PC-3 (cell line): Measurements from ENCODE around the gene KRTDAP. TPM values are rescaled to one million over a fixed set of nuclear protein-coding genes. Genes with fewer than 3 reads are reported as not detected.
A peak's percentile ranks its signal among the peaks of the same experiment; 100 is the strongest.

Experiments
- ATAC-seq: fragments of 200-7000 bp; cut with Tn5 transposase; 2 replicates; pipeline ENCODE4 v1.9.1; 2020; ENCODE audit warnings: mild to moderate bottlenecking, moderate library complexity
- Bru-seq: library from RNA; stranded (reverse); fragments of 400-500 nt; gene quantifications from one replicate; lab custom pipeline; 2021; lab: Mats Ljungman, UMichigan
- BruChase-seq, 2 experiments: library from RNA; stranded (reverse); fragments of 400-500 nt; gene quantifications; one replicate each; lab custom pipeline; 2021; lab: Mats Ljungman, UMichigan
- BruUV-seq: library from RNA; stranded (reverse); fragments of 400-500 nt; replicated peaks from 2 replicates; lab custom pipeline; 2021; lab: Mats Ljungman, UMichigan
- CTCF ChIA-PET: fragments of 300-600 bp; sonication (Branson Sonifier 250); formaldehyde crosslinking; loops from one replicate; lab custom pipeline; 2022; ENCODE audit warnings: antibody characterized with exemption; lab: Charles Lee
- POLR2A ChIA-PET: fragments of 300-600 bp; sonication (Branson Sonifier 250); formaldehyde crosslinking; loops from one replicate; lab custom pipeline; 2022; ENCODE audit warnings: antibody characterized with exemption; ENCODE audit not compliant: unreplicated experiment; lab: Charles Lee
- DNase-seq: peaks from one replicate; pipeline ENCODE4 v3.0.0-alpha.2; 2015
- H2AFZ ChIP-seq: fragments of 300-600 bp; sonication (generic); 2 replicates; pipeline ENCODE4 v1.6.0; 2016; ENCODE audit warnings: antibody characterized with exemption, low read length
- H3F3A ChIP-seq: fragments of 300-600 bp; sonication (generic); one replicate; pipeline ENCODE4 v1.6.0; 2017; ENCODE audit warnings: antibody characterized with exemption, low read length, control low read depth, mild to moderate bottlenecking; ENCODE audit not compliant: unreplicated experiment
- H3K27ac ChIP-seq: fragments of 300-600 bp; sonication (generic); 2 replicates; pipeline ENCODE4 v1.5.1; 2016; ENCODE audit warnings: mild to moderate bottlenecking, low read length
- H3K27me3 ChIP-seq: fragments of 300-600 bp; sonication (generic); 2 replicates; pipeline ENCODE4 v1.6.1; 2016; ENCODE audit warnings: low read length, mixed read lengths
- H3K36me3 ChIP-seq: fragments of 300-600 bp; sonication (generic); 2 replicates; pipeline ENCODE4 v1.6.1; 2016; ENCODE audit warnings: low read depth, mixed run types, low read length, mixed read lengths
- H3K4me1 ChIP-seq: fragments of 300-600 bp; sonication (generic); 2 replicates; pipeline ENCODE4 v1.5.1; 2016; ENCODE audit warnings: low read length; ENCODE audit not compliant: insufficient read depth
- H3K4me2 ChIP-seq: fragments of 300-600 bp; sonication (generic); 2 replicates; pipeline ENCODE4 v1.6.0; 2016; ENCODE audit warnings: low read length
- H3K4me3 ChIP-seq: fragments of 300-600 bp; sonication (generic); 2 replicates; pipeline ENCODE4 v1.5.1; 2016; ENCODE audit warnings: mild to moderate bottlenecking, low read length, mixed read lengths
- H3K79me2 ChIP-seq: fragments of 300-600 bp; sonication (generic); 2 replicates; pipeline ENCODE4 v1.6.1; 2017; ENCODE audit warnings: low read length, mixed read lengths
- H3K9ac ChIP-seq: fragments of 300-600 bp; sonication (generic); 2 replicates; pipeline ENCODE4 v1.6.0; 2016; ENCODE audit warnings: mild to moderate bottlenecking, low read length
- H3K9me2 ChIP-seq: fragments of 300-600 bp; sonication (generic); replicated peaks from 2 replicates; pipeline ENCODE4 v1.6.1; 2016; ENCODE audit warnings: mixed run types, low read length, mixed read lengths
- H3K9me3 ChIP-seq: fragments of 300-600 bp; sonication (generic); 2 replicates; pipeline ENCODE4 v1.6.1; 2016; ENCODE audit warnings: low read length, mixed read lengths
- H4K20me1 ChIP-seq: fragments of 300-600 bp; sonication (generic); 2 replicates; pipeline ENCODE4 v1.6.1; 2016; ENCODE audit warnings: low read length, mixed read lengths
- CTCF ChIP-seq: fragments of 300-600 bp; sonication (generic); conservative IDR thresholded peaks from 2 replicates; pipeline ENCODE4 v1.5.1; 2017; ENCODE audit warnings: antibody characterized with exemption, low read depth, mild to moderate bottlenecking, low read length
- EZH2 ChIP-seq: fragments of 300-600 bp; sonication (generic); IDR thresholded peaks from one replicate; pipeline ENCODE4 v1.6.1; 2017; ENCODE audit warnings: antibody characterized with exemption, mild to moderate bottlenecking, low read length; ENCODE audit not compliant: unreplicated experiment
- EZH2phosphoT487 ChIP-seq: fragments of 300-600 bp; sonication (generic); IDR thresholded peaks from 2 replicates; pipeline ENCODE4 v1.6.1; 2018; ENCODE audit warnings: mild to moderate bottlenecking, antibody characterized with exemption, low read length, borderline replicate concordance
- intact Hi-C: fragments of 100-400 bp; cut with micrococcal nuclease; formaldehyde crosslinking; loops from 2 replicates; pipeline ENCODE4 v1.9.0; 2023
- long read RNA-seq: library from polyadenylated mRNA; unstranded; transcript quantifications from one replicate; pipeline ENCODE4 v2.0.0, GENCODE V29; 2021; ENCODE audit not compliant: unreplicated experiment
- total RNA-seq: library from RNA; depleted of rRNA; stranded (reverse); fragments of >200 nt; gene quantifications from 2 replicates; pipeline ENCODE4 v1.2.3, GENCODE V29; 2014; rRNA removed

KRTDAP gene
- not detected in 2 replicates for total RNA-seq
- percentile 32 among the genes with signal in this experiment for Bru-seq, nascent RNA
- BruChase-seq, experiment 1, labeled RNA remaining after a 6-hour chase: percentile 25 among the genes with signal in this experiment
- BruChase-seq, experiment 2, labeled RNA remaining after a 2-hour chase: percentile 38 among the genes with signal in this experiment
- long read RNA-seq: 0 reads

- intact Hi-C loops: no loop called here
- Histone ChIP-seq H3F3A (no peaks in the 10 kb centered on the region), H3K9me2 (no peaks in the 10 kb centered on the region), H3K4me1 (no peaks in the 10 kb centered on the region), H3K4me2 (no peak within 1 kb of the TSS), H3K9ac (no peak within 1 kb of the TSS), H3K79me2 (no peaks in the 10 kb centered on the region), H3K27ac (no peak within 1 kb of the TSS), H3K9me3 (no peaks in the 10 kb centered on the region), H2AFZ (no peak within 1 kb of the TSS), H3K27me3 (no peaks in the 10 kb centered on the region), H3K4me3 (no peak within 1 kb of the TSS), H3K36me3 (no peaks in the 10 kb centered on the region), H4K20me1 (no peaks in the 10 kb centered on the region)
- CTCF ChIA-PET: no interaction called here
- no peak for TF ChIP-seq EZH2phosphoT487
- no peak for TF ChIP-seq EZH2
- TF ChIP-seq CTCF: no peak
- no TSS peak for BruUV-seq
- POLR2A ChIA-PET: no interaction called here
- DNase-seq (no peak), ATAC-seq (no peak)
Observed at GRCh38 chr19:35490364-35490763, at the start of gene KRTDAP. Gene KRTDAP, minus strand, starts transcription at chr19:35490464. Its CDS starts 22 bp downstream, at chr19:35490442.

GRCh38 chr19:35539850-35540249, 49.6 kb upstream of the KRTDAP start:
- no peak for TF ChIP-seq EZH2
- TF ChIP-seq CTCF: no peak
- TF ChIP-seq EZH2phosphoT487: no peak
- Histone ChIP-seq H3K27ac (no peak overlapping the region), H3K79me2 (peaks cover 13% of the 10 kb centered on the region), H3K9me3 (no peaks in the 10 kb centered on the region), H3K4me2 (no peak overlapping the region), H3K36me3 (no peaks in the 10 kb centered on the region), H3K4me3 (no peak overlapping the region), H4K20me1 (no peaks in the 10 kb centered on the region), H3K9me2 (no peaks in the 10 kb centered on the region), H2AFZ (no peak overlapping the region), H3F3A (no peaks in the 10 kb centered on the region), H3K4me1 (peaks cover 7% of the 10 kb centered on the region; the same call in 1 of the 2 replicates), H3K9ac (no peak overlapping the region), H3K27me3 (no peaks in the 10 kb centered on the region)
- POLR2A ChIA-PET: no interaction called here
- BruUV-seq: no TSS peak
- DNase-seq (no peak), ATAC-seq (no peak)
- CTCF ChIA-PET: no interaction called here
- intact Hi-C loops: no loop called here

- no peaks in the 10 kb centered on the region for H3K36me3 ChIP-seq
- H3K9me2 ChIP-seq: no peaks in the 10 kb centered on the region
- no peak overlapping the region for H2AFZ ChIP-seq
- H3K4me1 ChIP-seq: peaks cover 2% of the 10 kb centered on the region; the same call in 1 of the 2 replicates
- H3K9me3 ChIP-seq: no peaks in the 10 kb centered on the region
- H3F3A ChIP-seq: no peaks in the 10 kb centered on the region
- ATAC-seq (no peak), DNase-seq (no peak)
- no peak overlapping the region for H3K27ac ChIP-seq
- ChIA-PET POLR2A (no interaction called here), CTCF (no interaction called here)
- intact Hi-C loops: no loop called here
- no TSS peak for BruUV-seq
- H4K20me1 ChIP-seq: no peaks in the 10 kb centered on the region
- no peak overlapping the region for H3K9ac ChIP-seq
- H3K27me3 ChIP-seq: no peaks in the 10 kb centered on the region
- peaks cover 8% of the 10 kb centered on the region for H3K79me2 ChIP-seq
- H3K4me3 ChIP-seq: no peak overlapping the region
- no peak for TF ChIP-seq CTCF
- TF ChIP-seq EZH2phosphoT487: no peak
- TF ChIP-seq EZH2: no peak
- no peak overlapping the region for H3K4me2 ChIP-seq
Observed at GRCh38 chr19:35539314-35539713, 49.0 kb upstream of the KRTDAP start.
